Measurements from ENCODE around the gene HAS3. TPM values are rescaled to one million over a fixed set of nuclear protein-coding genes. Genes with fewer than 3 reads are reported as not detected.
A peak's percentile ranks its signal among the peaks of the same experiment; 100 is the strongest.

Gene HAS3
- total RNA-seq, 2 donors from 2014 or later = 0.11 to 0.28 TPM

DNA sequence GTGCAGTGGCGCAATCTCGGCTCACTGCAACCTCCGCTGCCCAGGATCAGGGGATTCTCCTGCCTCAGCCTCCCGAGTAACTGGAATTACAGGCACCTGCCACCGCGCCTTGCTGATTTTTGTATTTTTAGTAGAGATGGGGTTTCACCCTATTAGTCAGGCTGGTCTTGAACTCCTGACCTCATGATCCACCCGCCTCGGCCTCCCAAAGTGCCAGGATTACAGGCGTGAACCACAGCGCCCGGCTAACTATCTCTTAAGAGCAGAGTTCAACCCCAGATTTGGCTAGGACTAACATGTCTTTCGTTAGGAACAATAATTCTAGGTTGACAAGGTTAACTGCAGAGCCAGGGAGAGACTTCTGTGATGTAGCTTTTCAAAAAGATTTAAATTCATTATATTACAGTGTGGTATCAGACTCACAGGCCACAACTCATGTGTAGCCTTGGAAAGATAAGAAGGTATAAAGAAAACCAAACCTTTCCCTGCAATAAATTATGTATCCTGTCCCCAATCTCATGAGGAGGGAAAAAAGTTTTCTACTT, 22.6 kb downstream of the HAS3 start:
- DNase-seq (ENCODE audit: low spot score) = no peak
- Histone ChIP-seq H3K4me1 (peaks cover 0 to 28% of the 10 kb centered on the region in 2 donors), H3K27me3 (no peaks in the 10 kb centered on the region), H3K4me3 (no peak overlapping the region), H3K9me3 (no peaks in the 10 kb centered on the region), H3K36me3 (peaks cover 5% of the 10 kb centered on the region), H3K27ac (no peak overlapping the region)
- TF ChIP-seq, protein P1, sequence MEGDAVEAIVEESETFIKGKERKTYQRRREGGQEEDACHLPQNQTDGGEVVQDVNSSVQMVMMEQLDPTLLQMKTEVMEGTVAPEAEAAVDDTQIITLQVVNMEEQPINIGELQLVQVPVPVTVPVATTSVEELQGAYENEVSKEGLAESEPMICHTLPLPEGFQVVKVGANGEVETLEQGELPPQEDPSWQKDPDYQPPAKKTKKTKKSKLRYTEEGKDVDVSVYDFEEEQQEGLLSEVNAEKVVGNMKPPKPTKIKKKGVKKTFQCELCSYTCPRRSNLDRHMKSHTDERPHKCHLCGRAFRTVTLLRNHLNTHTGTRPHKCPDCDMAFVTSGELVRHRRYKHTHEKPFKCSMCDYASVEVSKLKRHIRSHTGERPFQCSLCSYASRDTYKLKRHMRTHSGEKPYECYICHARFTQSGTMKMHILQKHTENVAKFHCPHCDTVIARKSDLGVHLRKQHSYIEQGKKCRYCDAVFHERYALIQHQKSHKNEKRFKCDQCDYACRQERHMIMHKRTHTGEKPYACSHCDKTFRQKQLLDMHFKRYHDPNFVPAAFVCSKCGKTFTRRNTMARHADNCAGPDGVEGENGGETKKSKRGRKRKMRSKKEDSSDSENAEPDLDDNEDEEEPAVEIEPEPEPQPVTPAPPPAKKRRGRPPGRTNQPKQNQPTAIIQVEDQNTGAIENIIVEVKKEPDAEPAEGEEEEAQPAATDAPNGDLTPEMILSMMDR (IDR thresholded peaks at IDR 0.05) = no peak

DNA sequence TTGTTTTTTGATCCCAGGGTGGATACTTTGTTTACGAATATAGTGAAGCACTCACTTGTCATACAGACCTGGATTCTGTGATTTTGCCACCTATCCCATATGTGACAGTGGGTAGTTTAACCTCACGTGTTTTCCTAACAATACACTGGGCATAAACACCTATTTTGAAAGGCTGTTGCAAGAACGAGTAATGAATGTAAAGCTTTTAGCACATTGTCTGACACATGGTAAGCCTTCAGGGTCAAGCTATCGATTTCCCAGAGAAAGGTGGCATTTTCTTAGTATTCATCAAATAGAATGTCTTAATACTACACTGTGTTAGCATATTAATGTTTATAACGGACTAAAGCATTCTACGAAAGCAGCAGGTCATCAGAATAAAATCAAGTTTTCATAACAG, 25.0 kb downstream of the HAS3 start:
- H3K27ac ChIP-seq = no peak overlapping the region
- DNase-seq (ENCODE audit: low spot score) = no peak
- TF ChIP-seq, protein P1 (IDR thresholded peaks at IDR 0.05) = no peak
- peaks cover 5% of the 10 kb centered on the region for H3K36me3 ChIP-seq
- no peaks in the 10 kb centered on the region for H3K9me3 ChIP-seq
- H3K4me1 ChIP-seq = peaks cover 0 to 37% of the 10 kb centered on the region in 2 donors
- no peaks in the 10 kb centered on the region for H3K27me3 ChIP-seq
- no peak overlapping the region for H3K4me3 ChIP-seq

DNA sequence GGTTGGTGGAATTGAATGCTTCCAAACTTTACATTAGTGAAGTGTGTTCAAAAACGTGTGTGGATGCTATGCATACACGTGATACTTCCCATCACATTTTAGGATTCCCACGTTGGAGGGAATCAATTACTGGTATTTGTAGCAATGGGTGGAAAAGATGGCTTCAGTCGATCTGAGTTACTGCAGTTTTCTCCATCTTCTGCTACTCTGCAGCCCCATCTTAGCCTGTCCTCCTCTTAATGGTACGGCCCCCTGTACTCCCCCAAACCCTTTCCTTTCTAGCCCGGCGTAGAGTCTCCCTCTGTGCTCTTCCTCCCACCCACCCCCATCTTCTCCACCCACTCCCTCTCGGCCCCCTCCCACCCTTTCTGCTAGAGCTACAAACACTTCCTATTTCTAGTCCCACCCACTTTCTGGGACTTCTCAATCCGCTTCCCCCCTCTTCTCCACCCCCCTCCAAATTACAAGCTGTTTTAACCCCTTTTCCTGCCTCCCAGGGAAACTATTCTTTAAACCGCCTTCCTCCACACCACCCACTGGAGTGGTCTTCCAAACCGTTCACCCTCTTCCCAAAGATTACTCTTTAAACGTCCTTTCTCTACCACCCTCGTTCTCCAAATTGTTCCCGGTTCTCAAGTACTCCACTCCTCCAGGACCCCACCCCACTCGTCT, 25.9 kb downstream of the HAS3 start:
- TF ChIP-seq, protein P1 (IDR thresholded peaks at IDR 0.05) = no peak
- DNase-seq (ENCODE audit: low spot score) = no peak
- H3K9me3 ChIP-seq = no peaks in the 10 kb centered on the region
- no peaks in the 10 kb centered on the region for H3K27me3 ChIP-seq
- H3K36me3 ChIP-seq = peaks cover 5% of the 10 kb centered on the region
- H3K27ac ChIP-seq = peak overlapping the region; percentile 83 to 92
- H3K4me3 ChIP-seq = peak overlapping the region; percentile 66 to 95
- peaks cover 0 to 36% of the 10 kb centered on the region in 2 donors for H3K4me1 ChIP-seq

DNA sequence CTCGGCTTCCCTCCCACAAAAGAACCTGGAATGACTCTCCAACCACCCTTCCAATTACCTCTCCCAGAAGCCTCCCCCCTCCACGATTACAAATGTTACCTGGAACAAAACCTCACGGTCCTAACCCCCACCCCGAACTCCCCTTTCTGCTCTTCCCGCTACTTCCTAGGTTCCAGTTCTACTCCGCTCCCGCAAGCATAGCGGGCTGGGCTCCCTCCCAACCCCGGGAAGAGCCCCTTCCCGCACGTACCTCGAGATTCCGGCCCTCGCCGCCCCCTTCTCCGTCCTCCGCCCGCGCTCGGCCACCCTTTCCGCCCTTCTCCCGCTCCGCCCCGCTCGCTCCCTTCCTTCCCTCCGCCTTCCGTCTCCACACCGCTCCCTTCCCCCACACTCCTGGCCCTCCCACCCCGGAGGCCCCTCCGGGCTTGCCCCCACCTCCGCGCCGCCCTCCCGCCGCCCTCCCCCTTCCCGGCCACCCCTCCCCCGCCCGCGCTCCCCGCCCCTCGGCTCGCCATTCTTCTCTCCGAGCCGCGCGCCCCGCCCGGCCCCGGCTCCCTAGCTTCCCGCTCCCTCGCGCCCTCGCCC, 26.5 kb downstream of the HAS3 start:
- Histone ChIP-seq H3K4me1 (peaks cover 0 to 30% of the 10 kb centered on the region in 2 donors), H3K27me3 (no peaks in the 10 kb centered on the region), H3K27ac (peak overlapping the region; percentile 83 to 92), H3K9me3 (no peaks in the 10 kb centered on the region), H3K4me3 (peak overlapping the region; percentile 66 to 95), H3K36me3 (peaks cover 5% of the 10 kb centered on the region)
- TF ChIP-seq, protein P1 (IDR thresholded peaks at IDR 0.05) = no peak
- no peak for DNase-seq (ENCODE audit: low spot score)

DNA sequence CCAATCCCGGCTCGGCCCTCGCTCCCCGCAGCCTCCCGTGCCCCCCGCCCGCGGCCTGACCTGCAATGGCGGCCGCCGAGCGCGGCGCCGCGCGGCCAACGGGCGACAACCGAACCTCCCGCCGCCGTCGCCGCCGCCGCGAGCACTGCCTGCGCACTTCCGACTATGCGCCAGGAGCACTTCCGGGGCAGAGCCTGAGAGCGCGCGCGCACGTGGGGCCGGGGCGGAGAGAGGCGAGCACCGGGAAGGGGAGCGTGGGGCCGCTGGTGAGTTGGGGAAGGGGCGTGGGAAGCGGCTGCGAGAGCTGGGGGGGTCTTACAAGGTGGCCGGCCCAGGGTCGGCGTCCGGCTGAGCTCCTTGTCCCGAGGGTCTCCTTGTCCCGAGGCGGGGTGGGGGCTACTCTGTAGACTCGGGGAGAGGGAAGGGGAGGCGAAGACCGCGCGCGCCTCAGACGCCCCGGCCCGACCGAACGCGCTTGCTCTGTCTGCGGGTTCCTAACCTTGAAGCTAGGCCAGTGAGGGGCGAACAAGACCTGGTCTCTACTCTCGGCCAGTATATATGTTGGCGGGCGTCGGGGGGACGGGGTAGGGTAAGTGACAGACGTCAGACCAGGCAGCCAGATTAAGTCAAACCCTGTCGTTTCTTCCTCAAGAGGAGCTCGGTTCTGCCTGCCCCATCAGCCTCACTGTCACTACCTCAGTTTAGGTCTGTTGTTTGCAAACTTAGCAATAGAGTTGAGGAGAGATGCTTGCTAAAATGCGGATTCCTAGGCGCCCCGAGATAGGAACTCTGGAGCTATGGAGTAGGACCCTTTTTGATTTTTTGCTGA, 27.2 kb downstream of the HAS3 start, which contains the start of the genes CHTF8 and UTP4:
CHTF8 (minus strand) TSS at position 165 of the 829 bp plus-strand sequence. CDS start 11,130 bp downstream, outside the sequence.
UTP4 (plus strand) TSS at position 226 of the 829 bp plus-strand sequence. CDS start 811 bp downstream, outside the sequence.
- H3K4me3 ChIP-seq = peak within 1 kb of the TSS; percentile 66 to 95
- no peaks in the 10 kb centered on the region for H3K9me3 ChIP-seq
- peaks cover 0 to 28% of the 10 kb centered on the region in 2 donors for H3K4me1 ChIP-seq
- H3K36me3 ChIP-seq = peaks cover 5% of the 10 kb centered on the region
- peak within 1 kb of the TSS; percentile 83 to 92 for H3K27ac ChIP-seq
- H3K27me3 ChIP-seq = no peaks in the 10 kb centered on the region
- DNase-seq (ENCODE audit: low spot score) = peak; percentile 83
- TF ChIP-seq, protein P1 (IDR thresholded peaks at IDR 0.05) = no peak

Data from right atrium auricular region (tissue), 2 donors.